ENCODE measurements around the gene NT5DC4.

NT5DC4 gene

DNA sequence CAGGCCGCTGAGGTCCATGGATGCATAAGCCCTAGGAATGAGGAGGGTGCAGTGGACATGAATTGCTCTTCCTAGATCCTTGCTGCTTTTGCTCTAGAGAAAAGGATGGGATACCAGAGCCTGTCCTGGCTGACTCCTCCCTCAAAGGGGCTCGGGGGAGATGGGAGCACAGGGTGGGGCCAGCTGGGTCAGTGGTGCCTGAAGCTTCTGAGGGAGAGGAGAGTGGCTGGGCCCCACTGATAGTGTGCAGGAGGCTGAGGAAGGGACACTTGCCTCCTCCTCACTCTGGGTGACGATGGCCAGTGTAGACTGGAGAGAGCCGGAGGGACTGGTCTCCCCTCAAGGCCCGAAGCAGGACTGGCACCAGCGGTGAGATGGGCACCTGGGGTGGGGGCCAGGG lies at the start of gene NT5DC4:
Gene NT5DC4, plus strand, starts transcription at position 236 of the 400 bp plus-strand sequence. Its CDS starts 60 bp downstream, at position 296.
- DNase-seq (ENCODE audit: low read depth in 3 of 3), result no peak

DNA sequence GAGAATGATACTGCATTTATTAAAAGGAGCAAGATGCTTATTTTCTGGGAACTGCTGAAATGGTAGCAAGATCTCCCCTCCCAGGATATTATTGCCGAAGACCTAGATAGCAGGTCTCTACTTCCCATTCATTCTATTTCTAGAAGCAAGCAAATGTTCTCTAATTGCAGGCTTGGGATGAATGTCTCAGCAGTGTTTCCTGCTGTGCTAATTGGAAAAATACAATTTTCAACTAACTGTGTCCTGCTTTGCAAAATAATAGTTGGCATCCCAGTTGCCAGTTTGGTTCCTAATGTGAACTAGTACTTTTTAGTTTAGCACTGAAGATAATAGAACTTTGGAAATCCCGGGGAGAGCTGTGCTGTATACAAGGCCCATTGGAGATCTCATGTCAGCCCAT lies 49.0 kb upstream of the NT5DC4 start:
- DNase-seq (ENCODE audit: low read depth in 3 of 3), result no peak

DNA sequence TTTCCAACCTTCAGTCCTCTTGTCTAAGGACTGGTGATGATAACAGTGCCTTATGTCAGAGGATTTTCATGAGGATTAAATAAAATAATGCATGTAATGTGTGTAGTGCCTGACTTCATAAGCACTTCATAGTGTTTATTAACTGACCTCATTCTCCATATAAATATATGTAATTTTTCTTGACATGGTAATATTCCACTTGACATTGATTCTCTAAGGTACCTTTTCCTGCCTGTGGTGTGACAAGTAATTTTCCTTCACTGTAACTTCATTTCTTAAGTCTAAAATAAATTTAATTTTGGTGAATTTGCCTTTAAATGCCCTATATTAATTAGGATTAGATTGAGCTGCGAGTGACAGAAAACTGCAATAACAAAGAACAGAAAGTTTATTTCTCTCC lies 47.8 kb upstream of the NT5DC4 start:
- DNase-seq (ENCODE audit: low read depth in 3 of 3), result no peak

DNA sequence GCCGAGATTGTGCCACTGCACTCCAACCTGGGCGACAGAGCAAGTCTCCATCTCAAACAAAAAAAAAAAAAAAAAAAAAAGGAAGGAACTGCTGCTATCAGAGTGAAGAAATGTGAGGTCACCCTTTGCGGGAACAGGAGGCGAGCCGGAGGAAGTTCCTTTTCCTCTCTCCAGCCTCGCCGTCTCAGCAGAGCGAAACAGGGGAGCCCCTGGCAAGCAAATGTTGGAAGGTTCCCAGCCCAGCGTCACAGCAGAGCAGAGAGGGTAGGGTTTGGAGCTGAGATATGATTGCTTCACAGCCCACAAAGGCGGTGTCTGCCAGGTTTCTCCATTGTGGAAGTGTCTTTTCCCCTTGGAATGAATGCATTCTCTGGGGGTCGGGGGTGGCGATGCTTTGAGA lies 46.6 kb upstream of the NT5DC4 start:
- no peak for DNase-seq (ENCODE audit: low read depth in 3 of 3)

DNA sequence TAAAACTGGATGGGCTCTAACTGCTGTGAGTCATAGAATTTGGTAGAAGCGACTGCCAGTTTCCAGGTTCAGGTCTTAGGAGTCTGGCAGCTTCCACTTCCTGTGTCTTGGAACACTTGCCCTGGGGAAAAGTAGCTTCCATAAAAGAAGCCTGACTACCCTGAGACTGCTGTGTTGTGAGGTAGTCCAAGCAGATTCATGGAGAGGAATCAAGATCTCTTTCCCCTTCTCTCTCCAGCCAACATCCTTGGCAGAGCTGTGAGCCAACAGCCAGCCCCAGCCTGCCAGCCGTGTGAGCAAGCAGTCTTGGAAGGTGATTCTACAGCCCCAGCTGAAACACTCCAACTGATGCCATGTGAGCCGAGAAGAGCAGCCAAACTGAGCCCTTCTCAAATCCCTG lies 41.3 kb upstream of the NT5DC4 start:
- no peak for DNase-seq (ENCODE audit: low read depth in 3 of 3)

DNA sequence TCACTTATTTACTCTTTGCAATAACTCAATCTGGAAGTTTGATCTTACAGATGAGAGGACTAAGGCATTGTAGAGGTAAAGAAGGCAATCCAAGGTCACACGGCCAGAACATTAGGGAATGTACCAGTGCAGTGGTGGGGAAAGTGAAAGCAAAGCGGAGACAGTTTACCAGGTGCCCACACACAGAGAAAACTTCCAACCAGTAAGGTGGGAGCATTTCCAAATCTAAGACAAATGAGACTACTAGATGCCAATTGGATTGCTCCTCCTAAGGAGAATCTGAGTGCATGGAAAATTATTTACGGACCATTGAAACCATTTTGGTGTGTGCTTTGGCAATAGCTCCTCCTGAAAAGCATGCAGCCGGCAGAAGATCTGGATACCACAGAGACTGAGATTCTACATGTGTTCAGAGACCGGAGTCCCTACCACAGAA lies 40.1 kb upstream of the NT5DC4 start:
- DNase-seq (ENCODE audit: low read depth in 3 of 3), result no peak

DNA sequence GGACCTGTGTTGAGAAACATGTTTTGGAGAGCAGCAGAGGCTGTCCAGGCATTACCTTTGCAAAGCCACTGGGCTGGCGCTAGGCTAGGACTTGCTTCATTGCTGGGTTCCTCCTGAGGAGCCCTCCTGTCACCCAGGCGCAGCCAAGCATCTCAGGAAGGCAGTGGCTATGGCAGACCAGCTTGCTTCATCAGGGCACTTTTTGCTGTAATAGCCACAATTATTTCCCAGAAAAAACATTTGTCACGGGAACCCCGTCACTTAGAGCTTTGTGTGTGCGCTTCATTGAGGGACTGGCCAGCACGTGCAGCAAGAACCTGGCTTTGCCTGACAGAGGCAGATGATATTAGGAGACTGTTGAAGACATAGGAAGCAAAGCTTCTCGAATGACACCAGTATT lies 38.7 kb upstream of the NT5DC4 start:
- DNase-seq (ENCODE audit: low read depth in 3 of 3), result no peak

DNA sequence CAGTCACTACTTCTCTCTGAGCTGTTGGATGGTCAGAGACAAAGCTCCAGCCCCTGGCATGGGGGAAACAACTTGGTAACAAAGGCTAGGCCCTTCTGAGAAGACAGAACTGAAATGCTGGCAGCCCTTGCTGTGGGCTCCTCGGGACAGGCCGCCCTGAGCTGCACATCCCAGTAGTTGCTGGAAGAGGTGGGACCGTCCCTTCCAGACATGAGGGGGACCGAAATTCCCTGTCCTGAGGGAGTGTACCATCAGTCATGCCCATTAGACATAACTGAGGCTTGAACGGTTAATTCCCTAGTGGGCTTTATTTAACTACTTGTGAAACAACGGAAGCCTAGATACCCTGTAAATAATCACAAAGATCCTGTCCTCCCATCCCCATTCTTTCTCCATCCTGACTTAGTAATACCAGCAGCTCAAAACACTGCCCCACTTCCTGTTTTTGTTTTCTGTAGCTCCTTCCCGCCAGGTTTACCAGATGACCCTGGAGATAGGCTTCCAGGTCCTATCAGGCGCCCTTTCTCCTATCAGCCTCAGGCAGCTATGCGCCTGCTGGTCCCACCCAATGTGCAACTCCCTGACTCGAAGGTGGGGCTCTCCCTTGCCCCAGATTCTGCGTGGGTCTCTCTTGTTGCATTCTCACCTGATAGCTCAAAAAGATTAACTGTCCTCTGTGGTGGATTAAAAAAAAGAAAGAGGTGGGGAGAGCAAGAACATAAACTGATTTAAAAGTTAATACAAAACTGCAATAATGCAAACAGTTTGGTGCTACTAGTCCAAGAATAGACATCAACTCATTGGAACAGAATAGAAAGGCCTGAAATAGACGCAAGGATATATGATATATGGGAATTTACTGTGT lies 37.0 kb upstream of the NT5DC4 start:
- no peak for DNase-seq (ENCODE audit: low read depth in 3 of 3)

DNA sequence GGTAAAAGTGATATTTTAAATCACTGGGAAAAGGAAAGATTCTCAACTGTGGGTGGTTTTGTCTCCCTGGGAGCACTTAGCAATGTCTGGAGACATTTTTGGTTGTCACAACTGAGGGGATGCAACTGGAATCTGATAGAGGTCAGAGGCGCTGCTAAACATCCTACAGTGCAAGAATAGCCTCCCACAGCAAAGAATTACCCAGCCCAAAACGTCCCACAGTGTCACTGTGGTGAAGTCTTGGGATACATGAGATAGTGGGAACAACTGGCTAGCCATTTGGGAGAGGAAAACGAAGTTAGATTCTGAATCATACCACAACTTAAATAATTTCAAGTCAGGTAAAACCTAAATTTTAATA lies 36.4 kb upstream of the NT5DC4 start:
- no peak for DNase-seq (ENCODE audit: low read depth in 3 of 3)

DNA sequence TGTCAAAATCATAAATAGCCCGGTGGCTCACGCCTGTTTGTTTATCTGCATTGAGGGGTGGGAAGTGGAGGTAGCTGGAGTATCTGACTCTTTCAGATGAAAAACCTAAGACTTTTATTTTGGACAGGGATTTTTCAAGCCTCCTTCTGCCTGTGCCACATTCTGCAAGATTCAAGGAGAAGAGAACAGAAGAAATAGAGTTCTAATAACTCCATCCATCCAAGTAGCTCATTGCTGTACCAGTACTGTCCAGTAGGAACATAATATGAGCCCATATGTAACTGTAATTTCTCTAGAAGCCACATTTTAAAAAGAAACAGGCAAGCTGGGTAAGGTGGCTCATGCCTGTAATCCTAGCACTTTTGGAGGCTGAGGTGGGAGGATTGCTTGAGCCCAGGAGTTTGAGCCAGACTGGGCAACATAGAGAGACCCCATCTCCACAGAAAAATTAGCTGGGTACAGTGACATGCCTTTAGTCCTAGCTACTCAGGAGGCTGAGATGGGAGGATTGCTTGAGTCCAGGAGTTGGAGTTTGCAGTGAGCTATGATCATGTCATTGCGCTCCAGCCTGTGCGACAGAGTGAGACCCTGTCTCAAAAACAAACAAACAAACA lies 35.4 kb upstream of the NT5DC4 start:
- no peak for DNase-seq (ENCODE audit: low read depth in 3 of 3)

DNA sequence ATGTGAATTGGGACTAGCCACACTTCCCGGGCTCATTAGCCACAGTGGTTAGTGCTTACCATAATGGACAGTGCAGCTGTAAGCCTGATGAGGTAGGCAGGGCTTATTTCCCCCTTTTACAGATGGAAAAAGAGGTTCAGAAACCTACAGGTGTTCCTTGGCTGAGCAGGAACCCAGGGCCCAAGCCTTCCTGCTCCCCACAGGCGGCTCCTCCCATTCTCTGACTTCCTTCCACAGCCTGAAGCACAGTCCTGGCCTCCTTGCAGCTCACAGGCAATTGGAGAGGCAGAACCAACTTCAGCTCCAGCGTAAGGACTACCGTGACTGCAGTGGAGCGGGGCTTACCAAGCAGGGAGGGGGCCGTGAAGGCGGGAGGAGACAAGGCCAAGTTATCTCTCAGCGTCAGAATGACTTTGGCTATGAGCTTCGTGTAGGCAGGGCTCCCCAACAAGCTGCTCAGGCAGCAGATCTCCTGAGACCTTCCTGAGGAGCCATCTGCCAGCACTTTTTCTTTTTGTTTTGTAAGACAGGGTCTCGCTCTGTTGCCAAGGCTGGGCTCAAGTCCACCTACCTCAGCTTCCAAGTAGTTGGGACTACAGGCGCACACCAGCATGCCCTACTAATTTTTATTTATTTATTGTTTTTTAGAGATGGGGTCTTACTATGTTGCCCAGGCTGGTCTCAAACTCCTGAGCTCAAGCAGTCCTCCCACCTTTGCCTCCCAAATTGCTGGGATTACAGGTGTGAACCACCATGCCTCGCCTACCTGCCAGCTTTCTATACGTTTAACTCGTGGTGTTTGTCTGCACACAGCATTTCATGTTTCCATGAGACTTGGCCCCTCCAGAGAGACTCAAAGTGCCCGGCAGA lies 34.2 kb upstream of the NT5DC4 start:
- DNase-seq (ENCODE audit: low read depth in 3 of 3), result no peak

DNA sequence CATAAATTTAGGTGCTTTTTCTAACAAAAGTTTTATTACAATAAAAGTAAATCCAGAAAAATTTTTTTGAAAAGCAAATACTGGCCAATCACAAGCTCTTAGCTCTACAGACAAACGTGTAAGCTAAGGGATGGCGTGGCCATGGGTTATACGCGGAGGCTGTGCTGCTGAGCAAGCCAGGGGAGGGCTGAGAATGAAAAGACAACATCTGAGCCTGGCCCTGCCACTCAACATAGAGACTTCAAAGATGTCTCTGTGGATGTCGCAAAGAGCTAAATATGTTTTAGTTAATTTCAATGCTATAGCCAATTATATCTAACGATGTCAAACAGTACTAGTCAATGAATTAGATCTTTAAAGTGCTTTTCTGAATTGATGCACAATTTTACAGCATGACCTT lies 33.3 kb upstream of the NT5DC4 start:
- DNase-seq (ENCODE audit: low read depth in 3 of 3), result no peak

DNA sequence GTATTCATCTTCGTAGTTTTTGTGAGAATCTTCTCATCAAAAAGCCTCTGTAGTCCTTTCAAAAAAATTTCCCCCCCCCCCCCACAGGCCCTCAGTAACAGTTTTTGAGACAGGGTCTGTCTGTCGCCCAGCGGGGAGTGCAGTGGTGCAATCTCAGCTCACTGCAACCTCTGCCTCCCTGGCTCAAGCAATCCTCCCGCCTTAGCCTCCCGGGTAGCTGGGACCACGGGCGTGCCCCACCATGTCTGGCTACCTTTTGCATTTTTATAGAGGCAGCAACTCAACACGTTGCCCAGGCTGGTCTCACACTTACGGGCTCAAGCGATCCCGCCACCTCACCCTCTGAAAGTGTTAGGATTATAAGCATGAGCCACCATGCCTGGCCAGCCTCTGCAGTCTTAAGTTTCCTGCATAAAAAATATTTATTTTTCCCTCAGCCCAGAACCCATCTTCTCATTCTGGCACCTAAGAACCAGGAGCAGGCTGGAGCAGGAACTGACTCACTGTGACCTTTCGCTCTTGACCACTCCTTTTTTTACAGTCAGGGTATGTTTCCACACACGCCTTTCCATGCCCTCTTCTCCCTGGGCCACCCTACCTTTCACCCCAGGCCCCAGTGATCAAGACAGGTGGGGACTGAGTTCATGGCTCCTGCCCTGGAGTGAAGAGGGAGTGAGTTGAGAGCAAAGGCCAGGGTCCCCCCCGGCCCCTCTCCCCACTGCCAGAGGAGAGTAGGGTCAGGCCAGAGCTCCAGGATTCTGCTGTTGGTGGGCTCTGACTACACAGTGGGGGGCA lies 32.5 kb upstream of the NT5DC4 start:
- DNase-seq (ENCODE audit: low read depth in 3 of 3), result no peak

DNA sequence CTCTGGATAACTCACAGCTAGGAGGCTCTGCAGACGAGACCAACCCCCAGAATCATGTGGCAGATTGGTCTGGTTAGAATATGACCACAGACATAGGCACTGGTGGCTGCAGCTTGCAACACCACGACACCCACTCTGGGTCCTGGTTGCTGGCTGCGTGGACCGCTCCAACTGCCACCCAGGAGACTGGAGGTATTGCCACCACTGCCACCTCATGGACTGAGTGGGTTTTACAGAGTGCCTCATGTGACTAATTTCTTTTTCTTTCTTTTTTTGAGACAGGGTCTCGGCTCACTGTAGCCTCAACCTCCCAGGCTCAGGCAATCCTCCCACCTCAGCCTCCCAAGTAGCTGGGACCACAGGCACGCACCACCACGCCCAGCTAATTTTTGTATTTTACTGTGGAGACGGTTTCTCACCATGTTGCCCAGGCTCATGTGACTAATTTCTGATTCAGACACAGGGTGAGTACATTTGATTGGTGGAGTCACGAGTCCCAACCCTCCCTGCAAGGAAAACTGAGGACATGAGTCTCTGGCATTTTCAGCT lies 29.9 kb upstream of the NT5DC4 start:
- peak in 2 of 3 experiments; percentile 34 to 39 for DNase-seq (ENCODE audit: low read depth in 3 of 3)

DNA sequence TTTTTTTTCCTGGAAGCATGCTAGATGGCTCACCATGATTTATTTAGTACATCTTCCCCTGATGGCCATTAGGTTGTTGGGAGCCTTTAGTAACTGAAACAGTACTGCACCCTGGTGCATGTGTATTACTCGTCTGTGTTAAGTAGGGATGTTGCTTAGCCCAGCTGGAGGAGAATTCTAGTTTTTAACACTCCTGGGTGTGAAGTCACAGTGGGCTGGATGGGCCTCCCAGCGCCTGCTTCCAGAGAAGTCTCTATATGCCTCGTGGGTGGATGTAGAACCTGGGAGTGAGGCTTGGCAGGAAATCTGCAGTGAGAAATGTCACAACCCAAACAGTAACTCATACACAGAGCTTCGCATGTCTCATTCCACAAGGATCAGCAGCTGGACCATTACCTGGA lies 28.9 kb upstream of the NT5DC4 start:
- DNase-seq (ENCODE audit: low read depth in 3 of 3), result no peak

DNA sequence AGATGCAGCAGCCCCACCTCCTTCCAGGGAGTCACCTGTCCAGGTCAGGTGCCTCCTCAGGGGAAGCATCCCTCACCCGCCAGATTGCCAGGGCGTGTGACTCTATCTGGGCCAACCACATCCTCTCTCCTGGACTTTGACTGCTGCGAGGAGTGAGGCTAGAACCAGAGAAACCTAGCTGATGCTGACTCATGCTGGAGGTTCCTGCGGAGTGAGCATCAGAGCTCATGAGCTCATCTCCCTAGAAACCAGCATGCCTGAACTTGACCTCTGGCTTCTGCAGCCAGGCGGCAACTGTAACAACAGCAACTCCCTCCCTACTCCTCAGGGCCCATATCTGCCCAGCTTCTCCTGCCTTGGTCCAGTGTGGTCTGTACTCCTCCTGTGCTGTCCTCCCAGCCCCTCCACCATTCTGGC lies 28.3 kb upstream of the NT5DC4 start:
- peak in 2 of 3 experiments; percentile 17 to 18 for DNase-seq (ENCODE audit: low read depth in 3 of 3)

DNA sequence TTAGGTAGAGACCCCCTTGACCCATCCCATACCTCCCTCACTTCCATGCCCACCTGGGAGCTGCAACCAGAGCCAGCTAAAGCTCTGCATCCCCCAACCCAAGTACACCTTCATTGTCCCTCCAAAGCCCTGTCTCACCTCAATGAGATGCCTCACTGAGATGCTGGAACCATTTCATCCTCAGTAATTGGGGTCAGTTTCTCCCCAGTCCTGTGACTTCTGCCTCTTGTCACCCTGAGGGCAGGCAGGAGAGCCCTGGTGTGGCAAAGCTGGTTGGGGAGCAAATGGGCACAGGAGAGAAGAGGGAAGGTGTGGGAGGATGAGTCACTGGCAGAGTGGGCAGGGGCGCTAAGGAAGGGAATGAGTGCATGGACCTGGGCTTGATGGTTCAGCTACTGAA lies 27.9 kb upstream of the NT5DC4 start:
- peak in 1 of 3 experiments; percentile 9 for DNase-seq (ENCODE audit: low read depth in 3 of 3)

DNA sequence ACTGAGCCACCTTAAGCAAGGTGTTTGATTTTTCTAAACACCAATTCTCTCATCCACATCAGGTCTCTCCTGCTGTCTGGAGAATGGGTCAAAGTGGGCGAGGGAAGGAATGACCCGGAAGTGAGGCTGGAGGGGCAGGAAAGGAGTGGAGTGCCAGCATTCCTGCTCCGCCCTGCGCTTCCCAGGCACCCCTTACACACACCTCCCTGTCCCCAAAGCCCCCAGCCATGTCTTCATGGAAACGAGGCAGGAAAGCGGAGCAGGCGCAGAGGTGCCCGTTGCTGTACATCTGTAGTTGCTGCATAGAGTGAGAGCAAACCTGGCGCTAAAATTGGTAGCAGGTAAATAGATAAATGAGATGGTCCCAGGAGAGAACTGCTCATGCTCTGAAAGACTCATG lies 27.2 kb upstream of the NT5DC4 start:
- no peak for DNase-seq (ENCODE audit: low read depth in 3 of 3)

DNA sequence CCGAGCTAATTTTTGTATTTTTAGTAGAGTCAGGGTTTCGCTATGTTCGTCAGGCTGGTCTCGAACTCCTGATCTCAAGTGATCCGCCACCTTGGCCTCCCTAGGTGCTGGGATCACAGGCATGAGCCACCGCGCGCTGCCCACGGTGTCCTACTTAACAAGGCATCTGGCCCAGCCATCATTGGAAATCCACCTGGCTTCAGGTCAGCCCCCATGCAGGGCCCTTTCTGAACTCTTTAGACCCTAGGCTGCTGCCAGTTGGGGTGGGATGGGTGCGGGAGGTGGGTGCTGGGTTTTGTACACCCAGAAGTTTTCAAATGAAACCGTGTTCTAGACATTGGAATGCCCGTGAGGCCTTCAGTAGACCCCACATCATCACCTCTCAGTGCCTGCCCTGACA lies 26.6 kb upstream of the NT5DC4 start:
- no peak for DNase-seq (ENCODE audit: low read depth in 3 of 3)

DNA sequence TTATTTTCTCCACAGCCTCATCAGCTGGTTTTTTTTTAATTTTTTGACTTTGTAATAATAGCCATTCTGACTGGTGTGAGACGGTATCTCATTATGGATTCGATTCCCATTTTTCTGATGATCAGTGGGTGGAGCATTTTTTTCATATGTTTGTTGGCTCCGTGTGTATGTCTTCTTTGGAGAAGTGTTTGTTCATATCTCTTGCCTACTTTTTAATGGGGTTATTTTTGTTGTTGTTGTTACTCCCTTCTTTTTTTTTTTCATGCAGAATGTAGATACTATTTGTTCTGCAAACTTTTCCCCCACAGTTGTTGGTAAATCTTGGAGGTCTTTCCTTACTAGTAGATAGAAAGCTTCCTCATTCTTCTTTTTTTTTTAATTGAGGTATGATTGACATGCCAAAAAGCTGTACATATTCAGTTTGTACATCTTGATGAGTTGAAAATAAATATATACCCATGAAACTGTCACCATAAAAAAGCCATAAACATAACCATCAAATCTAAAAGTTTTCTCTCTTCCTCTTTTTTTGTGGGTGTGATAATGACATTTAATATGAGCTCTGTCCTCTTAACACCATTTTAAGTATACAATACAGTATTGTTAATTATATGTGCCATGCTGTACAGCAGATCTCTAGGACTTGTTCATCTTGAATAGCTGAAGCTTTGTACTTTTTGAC lies 21.8 kb upstream of the NT5DC4 start:
- DNase-seq (ENCODE audit: low read depth in 3 of 3), result no peak
